Endometrium (tissue), 2 donors: Measurements from ENCODE around the gene OTX1.
"Not testable (repeated sequence)": the region's sequence is repeated elsewhere in the genome, so short reads cannot be mapped to it uniquely, and the experiment has no call there.

ENCODE experiments used
- FAIRE-seq: peaks from 2 replicates; lab custom pipeline; 2012; peaks lifted over from hg19 to GRCh38; lab: Jason Lieb, UNC
- donor health status: control.
- donor health status: control.

Gene OTX1

GRCh38 chr2:63050334-63051041 is at the start of gene OTX1:
OTX1 (plus strand) TSS chr2:63050830; CDS start chr2:63052991, 2,161 bp downstream.
- FAIRE-seq = no peak

GRCh38 chr2:63001576-63001975 is 49.1 kb upstream of the OTX1 start:
- no peak for FAIRE-seq

- peak; percentile 53 for FAIRE-seq
These were observed 47.3 kb upstream of the OTX1 start for GRCh38 chr2:63003351-63003750.

- FAIRE-seq = no peak
These were observed 42.7 kb upstream of the OTX1 start for GRCh38 chr2:63007813-63008458.

- no peak for FAIRE-seq
These were observed 41.8 kb upstream of the OTX1 start for GRCh38 chr2:63008838-63009237.

- no peak for FAIRE-seq
These were observed 41.1 kb upstream of the OTX1 start for GRCh38 chr2:63009490-63009889.

GRCh38 chr2:63012541-63012940 is 38.1 kb upstream of the OTX1 start:
- FAIRE-seq = peak; percentile 96

GRCh38 chr2:63013438-63013837 is 37.2 kb upstream of the OTX1 start:
- no peak for FAIRE-seq

GRCh38 chr2:63015389-63015788 is 35.2 kb upstream of the OTX1 start:
- no peak for FAIRE-seq

- FAIRE-seq = no peak
These were observed 32.2 kb upstream of the OTX1 start for GRCh38 chr2:63018439-63018838.

GRCh38 chr2:63019686-63020085 is 30.9 kb upstream of the OTX1 start:
- not testable (repeated sequence) for FAIRE-seq

GRCh38 chr2:63023444-63023843 is 27.2 kb upstream of the OTX1 start:
- FAIRE-seq = no peak

GRCh38 chr2:63027220-63027619 is 23.4 kb upstream of the OTX1 start:
- no peak for FAIRE-seq

- FAIRE-seq = no peak
These were observed 21.6 kb upstream of the OTX1 start for GRCh38 chr2:63029058-63029457.

GRCh38 chr2:63034526-63034925 is 16.1 kb upstream of the OTX1 start:
- no peak for FAIRE-seq

- no peak for FAIRE-seq
These were observed 15.5 kb upstream of the OTX1 start for GRCh38 chr2:63035169-63035568.

- FAIRE-seq = no peak
These were observed 15.0 kb upstream of the OTX1 start for GRCh38 chr2:63035660-63036059.

- FAIRE-seq = no peak
These were observed 12.6 kb upstream of the OTX1 start for GRCh38 chr2:63038034-63038433.

- FAIRE-seq = no peak
These were observed 10.0 kb upstream of the OTX1 start for GRCh38 chr2:63040586-63040985.

GRCh38 chr2:63041592-63041991 is 9.0 kb upstream of the OTX1 start:
- FAIRE-seq = no peak

- no peak for FAIRE-seq
These were observed 6.0 kb upstream of the OTX1 start for GRCh38 chr2:63044362-63045327.

GRCh38 chr2:63046552-63046951 is 4.1 kb upstream of the OTX1 start:
- FAIRE-seq = no peak

- FAIRE-seq = no peak
These were observed 3.7 kb upstream of the OTX1 start for GRCh38 chr2:63046961-63047320.
